GM13976 (cell line): ENCODE data around the gene ADGRB2.

Experiments
- DNase-seq: peaks from one replicate; pipeline ENCODE4 v3.0.0; 2012; ENCODE audit warnings: low spot score
- in situ Hi-C: fragments of 300-500 bp; cut with MboI; formaldehyde crosslinking; loops from one replicate; pipeline ENCODE4 v1.12.0; 2022; ENCODE audit warnings: low sequenced_read_pairs, mixed read lengths, inconsistent platforms; ENCODE audit not compliant: unreplicated experiment
- TF ChIP-seq, protein P1 (sequence below): IDR thresholded peaks from 2 replicates; pipeline ENCODE4 v1.5.1; 2012; ENCODE audit warnings: borderline replicate concordance, mild to moderate bottlenecking; ENCODE audit not compliant: insufficient read depth; ENCODE audit errors: extremely low read depth, missing control alignments, control extremely low read depth

ADGRB2 gene

GRCh38 chr1:31783846-31784245 lies 19.7 kb upstream of the ADGRB2 start:
- in situ Hi-C loops = no loop called here
- no peak for DNase-seq

DNA sequence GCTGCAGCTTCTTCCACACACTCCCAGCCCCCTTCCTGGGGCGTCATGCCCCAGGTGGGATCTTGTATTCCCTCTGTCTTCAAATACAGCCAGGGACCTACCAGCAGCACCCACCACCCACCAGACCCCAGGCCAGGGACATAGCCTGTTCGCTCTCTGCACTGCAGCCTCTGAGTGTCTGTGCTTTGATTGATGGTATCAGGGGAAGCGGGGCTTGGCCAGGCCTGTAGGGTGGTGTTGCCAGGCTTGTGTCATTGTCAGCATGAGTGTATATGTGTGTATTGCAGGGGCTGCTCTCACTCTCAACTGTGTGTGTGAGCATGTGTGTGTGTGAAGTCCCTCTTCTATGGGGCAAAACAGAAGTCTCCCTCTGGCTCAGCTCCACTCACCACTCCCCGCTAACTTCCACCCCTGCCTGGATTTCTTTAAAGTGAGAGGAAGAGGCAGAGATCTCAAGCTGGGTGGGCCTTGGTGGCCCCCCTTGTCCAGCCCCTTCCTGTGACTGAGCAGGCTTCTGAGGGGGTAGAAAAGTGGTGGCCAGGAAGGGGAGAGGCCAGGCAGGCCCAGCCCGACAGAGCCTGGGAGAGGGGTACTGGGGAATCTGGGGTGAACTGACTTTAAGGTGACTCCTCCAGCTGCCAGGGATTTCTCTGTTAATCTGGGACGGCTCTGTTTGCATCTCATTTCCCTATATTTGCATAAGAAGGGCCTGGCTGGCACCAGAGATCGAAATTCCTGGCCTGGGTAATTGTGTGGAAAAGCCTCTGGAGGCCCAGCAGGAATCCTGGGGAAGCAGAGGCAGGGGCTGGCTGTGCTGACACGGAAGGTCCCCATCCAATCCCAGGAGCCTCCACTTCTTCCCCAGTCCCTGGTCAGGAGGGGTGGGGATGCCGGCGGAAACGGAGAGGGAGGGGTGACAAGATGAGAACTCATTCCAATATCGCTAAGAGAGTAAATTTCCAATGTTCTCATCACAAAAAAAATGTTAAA lies 18.6 kb upstream of the ADGRB2 start:
- in situ Hi-C loops = no loop called here
- TF ChIP-seq, protein P1, sequence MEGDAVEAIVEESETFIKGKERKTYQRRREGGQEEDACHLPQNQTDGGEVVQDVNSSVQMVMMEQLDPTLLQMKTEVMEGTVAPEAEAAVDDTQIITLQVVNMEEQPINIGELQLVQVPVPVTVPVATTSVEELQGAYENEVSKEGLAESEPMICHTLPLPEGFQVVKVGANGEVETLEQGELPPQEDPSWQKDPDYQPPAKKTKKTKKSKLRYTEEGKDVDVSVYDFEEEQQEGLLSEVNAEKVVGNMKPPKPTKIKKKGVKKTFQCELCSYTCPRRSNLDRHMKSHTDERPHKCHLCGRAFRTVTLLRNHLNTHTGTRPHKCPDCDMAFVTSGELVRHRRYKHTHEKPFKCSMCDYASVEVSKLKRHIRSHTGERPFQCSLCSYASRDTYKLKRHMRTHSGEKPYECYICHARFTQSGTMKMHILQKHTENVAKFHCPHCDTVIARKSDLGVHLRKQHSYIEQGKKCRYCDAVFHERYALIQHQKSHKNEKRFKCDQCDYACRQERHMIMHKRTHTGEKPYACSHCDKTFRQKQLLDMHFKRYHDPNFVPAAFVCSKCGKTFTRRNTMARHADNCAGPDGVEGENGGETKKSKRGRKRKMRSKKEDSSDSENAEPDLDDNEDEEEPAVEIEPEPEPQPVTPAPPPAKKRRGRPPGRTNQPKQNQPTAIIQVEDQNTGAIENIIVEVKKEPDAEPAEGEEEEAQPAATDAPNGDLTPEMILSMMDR = no peak
- DNase-seq = no peak

More at GRCh38 chr1:31783846-31784245, 19.7 kb upstream of the ADGRB2 start:
- TF ChIP-seq, protein P1 = no peak

GRCh38 chr1:31781756-31782371 lies 17.7 kb upstream of the ADGRB2 start:
- no peak for DNase-seq
- TF ChIP-seq, protein P1 = no peak
- in situ Hi-C loops = no loop called here

DNA sequence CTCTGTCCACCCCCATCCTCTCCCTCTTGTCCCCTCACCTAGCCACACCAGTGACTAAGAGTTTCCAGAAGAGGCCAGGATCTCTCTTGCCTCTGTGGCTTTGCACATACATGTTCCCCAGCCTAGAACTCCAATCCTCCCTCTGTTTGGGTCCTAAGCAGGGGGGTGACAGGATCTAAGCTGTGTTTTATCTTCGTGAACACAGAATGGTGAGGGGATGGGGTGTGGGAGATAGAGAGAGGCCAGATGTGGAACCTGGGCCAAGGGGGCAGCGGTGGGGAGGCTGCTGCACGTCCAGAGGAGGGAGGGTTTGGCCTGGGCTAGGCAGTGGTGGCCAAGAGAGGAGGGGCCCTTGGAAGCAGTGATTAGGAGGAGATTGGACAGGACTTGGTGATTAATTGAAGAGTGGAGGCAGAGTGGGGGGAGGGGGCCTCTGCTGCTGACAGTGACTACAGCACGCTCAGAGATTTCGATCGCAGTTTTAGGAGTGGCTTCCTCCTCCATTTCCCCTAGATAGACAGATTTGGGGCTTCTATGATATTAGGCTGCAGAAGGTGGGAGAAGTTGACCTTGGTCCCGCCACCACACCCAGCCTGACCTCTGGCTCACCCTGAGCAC lies 17.1 kb upstream of the ADGRB2 start:
- TF ChIP-seq, protein P1 = no peak
- no peak for DNase-seq
- in situ Hi-C loops = no loop called here

GRCh38 chr1:31780632-31781031 lies 16.5 kb upstream of the ADGRB2 start:
- in situ Hi-C loops = no loop called here
- no peak for DNase-seq
- TF ChIP-seq, protein P1 = no peak

- DNase-seq = no peak
- in situ Hi-C loops = no loop called here
- TF ChIP-seq, protein P1 = no peak
Measured at GRCh38 chr1:31779687-31780086, 15.5 kb upstream of the ADGRB2 start.
